PC-9 (cell line): ENCODE data around the gene CACYBP.

ENCODE experiments used
- EZH2 ChIP-seq: fragments of 200-600 bp; sonication (generic); IDR thresholded peaks from 2 replicates; pipeline ENCODE4 v1.8.0; 2017; ENCODE audit warnings: antibody characterized with exemption, low read depth
- TF ChIP-seq, protein P1 (sequence below): fragments of 200-600 bp; sonication (generic); conservative IDR thresholded peaks from 2 replicates; pipeline ENCODE4 v1.6.1; 2017; ENCODE audit warnings: mixed run types, antibody characterized with exemption, mild to moderate bottlenecking, moderate library complexity

DNA sequence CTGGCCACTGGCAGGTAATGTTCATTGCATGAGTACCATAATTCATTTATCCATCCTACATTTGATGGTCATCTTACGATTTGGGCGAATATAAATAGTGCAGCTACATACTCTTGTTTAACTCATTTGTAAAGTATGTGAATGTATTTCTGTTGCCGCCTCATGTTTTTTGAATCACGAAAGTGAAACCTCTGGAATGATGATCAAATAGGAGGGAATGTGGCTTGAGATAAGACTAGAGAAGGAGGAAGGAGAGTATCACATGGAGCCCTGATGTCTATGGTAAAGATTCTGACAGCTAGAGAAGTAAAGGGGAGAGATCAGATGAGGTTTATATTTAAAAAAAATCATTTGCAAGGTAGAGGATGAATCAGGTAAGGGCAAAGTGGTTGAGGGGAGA is 15.5 kb downstream of the CACYBP start:
- TF ChIP-seq, protein P1, sequence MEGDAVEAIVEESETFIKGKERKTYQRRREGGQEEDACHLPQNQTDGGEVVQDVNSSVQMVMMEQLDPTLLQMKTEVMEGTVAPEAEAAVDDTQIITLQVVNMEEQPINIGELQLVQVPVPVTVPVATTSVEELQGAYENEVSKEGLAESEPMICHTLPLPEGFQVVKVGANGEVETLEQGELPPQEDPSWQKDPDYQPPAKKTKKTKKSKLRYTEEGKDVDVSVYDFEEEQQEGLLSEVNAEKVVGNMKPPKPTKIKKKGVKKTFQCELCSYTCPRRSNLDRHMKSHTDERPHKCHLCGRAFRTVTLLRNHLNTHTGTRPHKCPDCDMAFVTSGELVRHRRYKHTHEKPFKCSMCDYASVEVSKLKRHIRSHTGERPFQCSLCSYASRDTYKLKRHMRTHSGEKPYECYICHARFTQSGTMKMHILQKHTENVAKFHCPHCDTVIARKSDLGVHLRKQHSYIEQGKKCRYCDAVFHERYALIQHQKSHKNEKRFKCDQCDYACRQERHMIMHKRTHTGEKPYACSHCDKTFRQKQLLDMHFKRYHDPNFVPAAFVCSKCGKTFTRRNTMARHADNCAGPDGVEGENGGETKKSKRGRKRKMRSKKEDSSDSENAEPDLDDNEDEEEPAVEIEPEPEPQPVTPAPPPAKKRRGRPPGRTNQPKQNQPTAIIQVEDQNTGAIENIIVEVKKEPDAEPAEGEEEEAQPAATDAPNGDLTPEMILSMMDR = no peak
- no peak for TF ChIP-seq EZH2
